Coronary artery (tissue), 2 donors: ENCODE measurements around the gene METTL1.
A peak's percentile ranks its signal among the peaks of the same experiment; 100 is the strongest.

Source experiments
- DNase-seq: peaks from one replicate; pipeline ENCODE4 v3.0.0-alpha.2; 2017; ENCODE audit warnings: low spot score
- H3K27ac ChIP-seq, 2 donors: fragments of 200-600 bp; sonication (generic); one replicate each; pipeline ENCODE4 v1.5.1; 2016 to 2019
- H3K4me3 ChIP-seq: fragments of 200-600 bp; sonication (generic); 2 replicates; pipeline ENCODE4 v1.5.1; 2016; ENCODE audit warnings: mild to moderate bottlenecking, moderate library complexity
- TF ChIP-seq, protein P1 (sequence below): fragments of 200-600 bp; sonication (generic); IDR thresholded peaks from one replicate; pipeline ENCODE4 v1.5.1; 2019; ENCODE audit warnings: antibody characterized with exemption

METTL1 gene

GRCh38 chr12:57730336-57731067 is 41.4 kb downstream of the METTL1 start:
- Histone ChIP-seq H3K4me3 (no peak overlapping the region), H3K27ac (no peak overlapping the region)
- DNase-seq = no peak
- TF ChIP-seq, protein P1, sequence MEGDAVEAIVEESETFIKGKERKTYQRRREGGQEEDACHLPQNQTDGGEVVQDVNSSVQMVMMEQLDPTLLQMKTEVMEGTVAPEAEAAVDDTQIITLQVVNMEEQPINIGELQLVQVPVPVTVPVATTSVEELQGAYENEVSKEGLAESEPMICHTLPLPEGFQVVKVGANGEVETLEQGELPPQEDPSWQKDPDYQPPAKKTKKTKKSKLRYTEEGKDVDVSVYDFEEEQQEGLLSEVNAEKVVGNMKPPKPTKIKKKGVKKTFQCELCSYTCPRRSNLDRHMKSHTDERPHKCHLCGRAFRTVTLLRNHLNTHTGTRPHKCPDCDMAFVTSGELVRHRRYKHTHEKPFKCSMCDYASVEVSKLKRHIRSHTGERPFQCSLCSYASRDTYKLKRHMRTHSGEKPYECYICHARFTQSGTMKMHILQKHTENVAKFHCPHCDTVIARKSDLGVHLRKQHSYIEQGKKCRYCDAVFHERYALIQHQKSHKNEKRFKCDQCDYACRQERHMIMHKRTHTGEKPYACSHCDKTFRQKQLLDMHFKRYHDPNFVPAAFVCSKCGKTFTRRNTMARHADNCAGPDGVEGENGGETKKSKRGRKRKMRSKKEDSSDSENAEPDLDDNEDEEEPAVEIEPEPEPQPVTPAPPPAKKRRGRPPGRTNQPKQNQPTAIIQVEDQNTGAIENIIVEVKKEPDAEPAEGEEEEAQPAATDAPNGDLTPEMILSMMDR = no peak

GRCh38 chr12:57729321-57729844 is 42.5 kb downstream of the METTL1 start:
- Histone ChIP-seq H3K27ac (no peak overlapping the region), H3K4me3 (no peak overlapping the region)
- TF ChIP-seq, protein P1 = no peak
- no peak for DNase-seq

- Histone ChIP-seq H3K27ac (no peak overlapping the region), H3K4me3 (no peak overlapping the region)
- no peak for DNase-seq
- TF ChIP-seq, protein P1 = no peak
Observed at GRCh38 chr12:57727758-57728395, 44.0 kb downstream of the METTL1 start.

DNA sequence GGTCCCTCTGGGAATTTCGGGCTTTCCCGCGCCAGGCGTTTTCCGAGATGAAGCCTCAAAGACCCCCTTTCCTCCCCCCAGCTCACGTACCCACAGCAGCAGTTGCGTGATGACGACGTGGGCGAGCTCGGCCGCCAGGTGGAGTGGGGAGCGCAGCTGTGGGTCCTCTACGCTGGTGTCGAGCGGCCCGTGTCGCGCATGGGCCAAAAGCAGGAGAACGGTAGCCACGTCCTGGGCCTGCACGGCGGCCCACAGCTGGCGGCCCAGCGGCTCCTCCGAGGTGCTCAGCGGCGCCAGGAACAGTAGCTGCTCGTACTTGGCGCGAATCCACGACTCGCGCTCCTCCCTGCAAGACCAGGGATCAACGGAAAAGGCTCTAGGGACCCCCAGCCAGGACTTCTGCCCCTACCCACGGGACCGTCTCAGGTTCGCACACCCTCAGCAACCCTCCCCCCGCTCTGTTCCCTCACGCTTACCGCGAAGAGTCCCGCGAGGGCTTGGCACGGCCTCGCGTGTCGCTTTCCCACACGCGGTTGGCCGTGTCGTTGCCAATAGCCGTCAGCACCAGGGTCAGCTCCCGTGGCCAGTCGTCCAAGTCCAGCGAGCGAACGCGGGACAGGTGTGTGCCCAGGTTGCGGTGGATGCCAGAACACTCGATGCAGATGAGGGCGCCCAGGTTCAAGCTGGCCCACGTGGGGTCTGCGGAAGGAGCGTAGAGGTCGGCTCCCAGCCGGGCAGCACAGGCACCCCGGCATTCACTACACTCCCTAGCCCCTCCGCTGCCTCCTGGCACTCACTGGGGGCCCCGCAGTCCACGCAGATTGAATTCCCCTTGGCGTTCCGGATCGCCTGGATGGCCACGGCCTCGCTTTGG is 44.8 kb downstream of the METTL1 start:
- Histone ChIP-seq H3K27ac (peak overlapping the region in 1 of 2 donors; percentile 84), H3K4me3 (peak overlapping the region; percentile 93)
- DNase-seq = no peak
- TF ChIP-seq, protein P1 = no peak

GRCh38 chr12:57726151-57726883 is 45.6 kb downstream of the METTL1 start:
- TF ChIP-seq, protein P1 = peak; percentile 66
- H3K4me3 ChIP-seq = peak overlapping the region; percentile 93
- no peak for DNase-seq
- peak overlapping the region; percentile 17 to 84 for H3K27ac ChIP-seq

GRCh38 chr12:57725851-57726150 is 46.1 kb downstream of the METTL1 start:
- TF ChIP-seq, protein P1 = no peak
- no peak for DNase-seq
- Histone ChIP-seq H3K27ac (peak overlapping the region in 1 of 2 donors; percentile 84), H3K4me3 (peak overlapping the region; percentile 93)
